NCI-H2029 (cell line): Measurements from ENCODE around the gene CRIP1.

ENCODE experiments used
- DNase-seq: peaks from one replicate; lab custom pipeline; 2025; lab: John Stamatoyannopoulos, UW

The CRIP1 gene

GRCh38 chr14:105486163-105486973 lies at the start of gene CRIP1:
Gene CRIP1, plus strand, starts transcription at chr14:105486886. Its CDS starts 374 bp downstream, at chr14:105487260.
- no peak for DNase-seq

- DNase-seq = no peak
Observed at GRCh38 chr14:105436891-105437722, 49.6 kb upstream of the CRIP1 start.

GRCh38 chr14:105437723-105438500 lies 48.8 kb upstream of the CRIP1 start:
- no peak for DNase-seq

GRCh38 chr14:105439179-105439578 lies 47.5 kb upstream of the CRIP1 start:
- no peak for DNase-seq

GRCh38 chr14:105439710-105440553 lies 46.8 kb upstream of the CRIP1 start:
- DNase-seq = peak; percentile 22

GRCh38 chr14:105440554-105440900 lies 46.2 kb upstream of the CRIP1 start:
- DNase-seq = no peak

GRCh38 chr14:105440992-105441391 lies 45.7 kb upstream of the CRIP1 start:
- DNase-seq = no peak

- no peak for DNase-seq
Observed at GRCh38 chr14:105442125-105442524, 44.6 kb upstream of the CRIP1 start.

- DNase-seq = no peak
Observed at GRCh38 chr14:105442834-105443233, 43.9 kb upstream of the CRIP1 start.

- DNase-seq = no peak
Observed at GRCh38 chr14:105444859-105445258, 41.8 kb upstream of the CRIP1 start.

- no peak for DNase-seq
Observed at GRCh38 chr14:105445290-105445689, 41.4 kb upstream of the CRIP1 start.

- no peak for DNase-seq
Observed at GRCh38 chr14:105445901-105446845, 40.5 kb upstream of the CRIP1 start.

- no peak for DNase-seq
Observed at GRCh38 chr14:105446971-105447370, 39.7 kb upstream of the CRIP1 start.

GRCh38 chr14:105447651-105448640 lies 38.7 kb upstream of the CRIP1 start:
- DNase-seq = no peak

GRCh38 chr14:105448706-105449111 lies 38.0 kb upstream of the CRIP1 start:
- no peak for DNase-seq

GRCh38 chr14:105449276-105450122 lies 37.2 kb upstream of the CRIP1 start:
- no peak for DNase-seq

- DNase-seq = no peak
Observed at GRCh38 chr14:105450123-105450505, 36.6 kb upstream of the CRIP1 start.
